NK-92 treated with Interleukin-12 subunit alpha and Interleukin-12 subunit beta, amount 100 ng/mL, for 24 hours (cell line): ENCODE data around the gene ARHGEF10L.

Experiments used
- DNase-seq: peaks from one replicate; lab custom pipeline; 2025; lab: John Stamatoyannopoulos, UW

Gene ARHGEF10L

GRCh38 chr1:17594026-17594425 is 54.5 kb downstream of the ARHGEF10L start:
- no peak for DNase-seq

GRCh38 chr1:17594690-17595601 is 55.4 kb downstream of the ARHGEF10L start:
- no peak for DNase-seq

- DNase-seq, result no peak
Measured at GRCh38 chr1:17595602-17595925, 56.1 kb downstream of the ARHGEF10L start.

DNA sequence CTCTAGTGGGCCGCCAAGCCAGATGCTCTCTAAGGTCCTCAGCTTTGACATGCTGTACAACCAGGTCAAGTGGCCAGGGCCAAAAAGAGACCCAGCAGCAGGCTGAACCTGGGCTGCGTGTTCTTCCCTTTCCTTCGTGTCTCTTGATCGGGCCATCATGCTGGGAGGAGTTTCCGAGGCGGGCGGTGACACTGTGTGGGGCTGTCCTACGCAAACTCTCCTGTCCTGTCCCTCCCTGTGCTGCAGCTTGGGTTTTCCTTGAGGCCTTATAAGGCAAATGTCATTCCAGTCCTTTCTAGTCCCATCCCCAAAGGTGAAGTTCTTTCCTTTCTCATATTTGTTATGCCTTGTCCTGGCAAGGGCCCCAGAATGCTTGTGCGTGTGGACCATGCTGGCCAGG is 56.7 kb downstream of the ARHGEF10L start:
- no peak for DNase-seq

- DNase-seq, result no peak
Measured at GRCh38 chr1:17596651-17597509, 57.4 kb downstream of the ARHGEF10L start.

DNA sequence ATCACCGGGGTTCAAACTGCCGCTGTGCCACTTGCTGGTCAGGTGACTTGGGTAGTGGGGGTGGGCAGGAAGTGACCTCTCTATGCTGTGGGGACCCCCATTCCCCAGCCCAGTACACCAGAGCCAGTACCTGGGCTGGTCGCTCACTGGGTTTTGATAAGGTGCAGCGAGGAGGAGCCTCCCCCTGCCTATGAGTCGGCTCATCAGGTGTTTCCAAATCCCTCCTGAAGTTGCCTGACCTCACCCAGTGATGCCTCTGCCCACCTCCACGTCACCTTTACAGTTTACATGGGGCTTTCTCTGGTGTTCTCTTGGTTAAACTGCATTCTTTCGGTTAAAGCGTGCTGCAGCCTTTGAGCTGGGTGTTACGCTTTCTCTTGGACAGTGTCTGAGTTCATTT is 58.2 kb downstream of the ARHGEF10L start:
- DNase-seq, result no peak

DNA sequence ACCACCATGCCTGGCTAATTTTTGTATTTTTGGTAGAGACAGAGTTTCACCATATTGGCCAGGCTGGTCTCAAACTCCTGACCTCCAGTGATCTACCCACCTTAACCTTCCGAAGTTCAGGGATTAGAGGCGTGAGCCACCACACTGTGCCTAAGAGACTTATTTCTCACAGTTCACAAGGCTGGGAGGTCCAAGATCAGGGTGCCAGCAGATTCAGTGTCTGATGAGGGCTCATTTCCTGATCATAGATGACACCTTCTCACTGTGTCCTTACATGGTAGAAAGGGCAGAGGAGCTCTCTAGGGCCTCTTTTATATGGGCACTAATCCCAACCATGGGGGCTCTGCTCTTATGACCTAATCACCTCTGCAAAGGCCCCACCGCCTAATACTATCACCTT is 58.8 kb downstream of the ARHGEF10L start:
- DNase-seq, result no peak

- no peak for DNase-seq
Measured at GRCh38 chr1:17599291-17599953, 59.9 kb downstream of the ARHGEF10L start.

GRCh38 chr1:17599954-17600300 is 60.4 kb downstream of the ARHGEF10L start:
- DNase-seq, result no peak

DNA sequence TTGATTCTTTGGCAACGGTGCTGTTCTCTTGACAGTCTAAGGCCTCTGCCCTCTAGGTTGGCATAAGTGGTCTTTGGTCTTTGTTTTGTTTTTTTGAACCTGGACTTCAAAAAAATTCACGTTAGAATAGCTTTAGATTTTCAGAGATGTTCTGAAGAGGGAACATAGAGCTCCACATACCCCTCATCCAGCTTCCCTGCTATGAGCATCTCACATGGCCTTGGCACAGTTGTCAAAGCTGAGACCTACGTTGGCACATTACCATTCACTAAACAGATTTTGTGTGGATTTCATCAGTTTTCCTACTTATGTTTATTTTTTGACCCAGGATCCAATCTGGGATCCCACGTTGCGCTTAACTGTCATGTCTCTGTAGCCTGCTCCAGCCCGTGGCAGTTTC is 60.8 kb downstream of the ARHGEF10L start:
- DNase-seq, result no peak

GRCh38 chr1:17601643-17602382 is 62.3 kb downstream of the ARHGEF10L start:
- no peak for DNase-seq

- no peak for DNase-seq
Measured at GRCh38 chr1:17603091-17603841, 63.8 kb downstream of the ARHGEF10L start.

- no peak for DNase-seq
Measured at GRCh38 chr1:17605582-17606344, 66.3 kb downstream of the ARHGEF10L start.

DNA sequence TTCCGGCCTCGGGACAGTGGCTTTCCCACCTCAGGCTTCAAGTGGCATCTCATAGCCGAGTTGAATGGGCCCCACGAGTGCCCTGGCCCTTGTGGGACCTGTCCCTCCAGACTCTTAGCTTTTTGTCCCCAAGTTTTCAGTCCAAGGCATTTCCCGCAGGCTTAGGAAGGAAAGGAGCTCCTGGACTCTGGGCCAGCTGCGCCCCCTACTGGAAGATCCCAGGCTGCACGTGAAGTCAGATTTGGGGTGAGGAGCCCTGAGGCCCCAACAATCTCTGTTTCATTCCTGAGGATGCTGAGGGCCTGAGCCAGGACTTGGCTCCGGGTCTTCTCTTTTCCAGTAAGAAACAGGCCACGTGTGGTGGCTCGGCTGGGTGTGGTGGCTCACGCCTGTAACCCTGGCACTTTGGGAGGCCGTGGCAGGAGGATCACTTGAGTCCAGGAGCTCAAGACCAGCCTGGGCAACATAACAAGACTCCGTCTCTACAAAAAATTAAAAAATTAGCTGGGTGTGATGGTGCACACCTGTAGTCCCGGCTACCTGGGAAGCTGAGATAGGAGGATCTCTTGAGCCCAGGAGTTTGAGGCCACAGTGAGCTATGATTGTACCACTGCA is 67.4 kb downstream of the ARHGEF10L start:
- peak; percentile 22 for DNase-seq

DNA sequence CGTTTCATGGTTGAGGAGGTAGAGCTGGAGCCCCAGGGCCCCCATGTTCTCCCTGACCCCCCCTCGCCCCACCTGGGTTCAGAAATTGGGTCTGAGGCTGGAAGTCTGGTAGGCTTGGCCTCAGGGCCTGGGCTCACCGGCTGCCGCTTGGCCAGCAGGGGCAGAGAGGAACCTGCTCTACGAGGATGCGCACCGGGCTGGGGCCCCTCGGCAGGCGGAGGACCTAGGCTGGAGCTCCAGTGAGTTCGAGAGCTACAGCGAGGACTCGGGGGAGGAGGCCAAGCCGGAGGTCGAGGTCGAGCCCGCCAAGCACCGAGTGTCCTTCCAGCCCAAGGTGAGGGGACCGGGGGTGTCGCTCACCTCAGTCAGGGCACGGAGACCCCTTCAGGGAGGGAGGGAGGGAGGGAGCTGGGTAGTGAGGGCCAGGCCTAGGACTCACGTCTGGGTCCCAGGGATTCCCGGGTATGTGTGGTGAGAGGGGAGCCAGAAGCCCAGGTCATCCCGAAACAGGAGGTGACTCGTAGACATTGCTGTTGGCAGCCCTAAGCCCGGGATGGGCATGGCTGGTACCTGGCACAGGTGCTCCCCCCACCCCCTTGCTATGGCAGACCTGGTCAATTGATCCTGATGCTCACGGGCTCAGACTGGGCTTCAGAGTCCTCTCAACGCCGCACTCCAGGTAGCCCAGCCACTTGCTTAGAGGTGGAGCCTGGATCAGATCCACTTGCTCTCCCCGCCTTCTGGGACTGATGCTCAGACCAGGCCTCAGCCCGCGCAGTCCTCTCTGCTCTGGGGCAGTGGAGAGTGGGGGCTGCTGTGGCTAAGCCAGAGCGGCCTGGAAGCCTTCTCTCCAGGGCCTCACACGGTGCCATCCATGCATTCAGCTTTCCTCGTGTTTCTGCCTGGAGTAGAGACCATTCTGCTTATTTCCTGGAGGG is 68.4 kb downstream of the ARHGEF10L start:
- DNase-seq, result no peak

- no peak for DNase-seq
Measured at GRCh38 chr1:17609529-17609928, 70.0 kb downstream of the ARHGEF10L start.

DNA sequence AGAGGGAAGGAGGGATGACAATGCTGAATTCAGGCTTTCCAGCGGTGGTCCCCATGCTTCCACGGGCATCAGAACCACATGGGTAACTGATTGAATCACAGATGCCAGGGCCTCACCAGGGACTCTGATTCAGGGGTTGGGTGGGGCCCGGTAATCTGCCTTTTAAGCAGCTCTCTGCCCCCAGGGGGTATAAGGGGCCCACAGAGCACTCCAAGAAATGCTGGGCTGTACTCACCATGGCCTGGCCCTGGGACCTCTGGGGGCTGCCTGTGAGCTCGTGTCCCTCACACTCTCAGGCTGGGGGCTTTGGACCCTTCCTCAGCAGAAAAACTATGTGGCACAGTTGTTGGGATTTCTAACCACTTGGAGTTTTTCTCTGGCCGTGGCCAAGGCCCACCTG is 70.6 kb downstream of the ARHGEF10L start:
- DNase-seq, result no peak

DNA sequence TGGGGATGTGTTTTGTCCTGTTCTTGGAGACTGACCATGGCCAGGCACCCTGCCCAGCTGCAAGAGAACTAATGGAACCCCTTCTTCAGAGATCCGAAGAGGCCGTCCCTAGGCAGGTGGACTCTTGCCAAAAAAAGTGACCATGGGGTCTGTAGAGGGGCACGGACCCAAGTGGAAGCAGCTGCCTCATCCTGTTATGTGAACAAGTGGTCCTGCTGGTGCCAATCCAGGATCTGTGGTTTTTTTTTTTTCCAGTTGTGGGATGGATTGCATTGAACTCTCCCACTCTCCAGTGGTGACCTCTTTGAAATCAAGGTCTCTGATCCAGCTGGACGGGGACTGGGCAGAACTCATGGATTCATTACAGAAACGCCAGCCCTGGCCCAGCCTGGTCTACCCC is 71.2 kb downstream of the ARHGEF10L start:
- no peak for DNase-seq

DNA sequence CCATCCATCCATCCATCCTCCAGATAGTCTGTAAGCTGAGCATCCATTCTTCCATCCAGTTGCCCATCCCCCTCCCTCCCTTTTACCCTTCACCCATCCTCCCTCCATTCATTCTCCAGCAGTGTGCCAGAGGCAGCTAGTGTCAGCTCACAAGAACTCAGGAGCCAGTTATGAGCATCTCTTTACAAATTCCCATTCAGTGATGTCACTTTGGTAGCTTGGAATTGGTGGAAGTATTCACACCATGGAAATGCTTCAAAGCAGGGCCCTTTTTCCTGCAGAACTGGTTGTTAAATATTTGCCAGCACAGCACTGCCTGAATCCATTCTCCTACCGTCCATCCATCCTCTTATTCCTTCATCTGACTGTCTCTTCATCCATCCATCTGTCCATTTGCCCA is 72.5 kb downstream of the ARHGEF10L start:
- no peak for DNase-seq
